RPMI8226 (cell line): ENCODE data around the gene C12orf75.
A peak's percentile ranks its signal among the peaks of the same experiment; 100 is the strongest.
"Not testable (repeated sequence)": the region's sequence is repeated elsewhere in the genome, so short reads cannot be mapped to it uniquely, and the experiment has no call there.

Experiments used
- DNase-seq: peaks from one replicate; pipeline ENCODE4 v3.0.0-alpha.2; 2015

The C12orf75 gene

DNA sequence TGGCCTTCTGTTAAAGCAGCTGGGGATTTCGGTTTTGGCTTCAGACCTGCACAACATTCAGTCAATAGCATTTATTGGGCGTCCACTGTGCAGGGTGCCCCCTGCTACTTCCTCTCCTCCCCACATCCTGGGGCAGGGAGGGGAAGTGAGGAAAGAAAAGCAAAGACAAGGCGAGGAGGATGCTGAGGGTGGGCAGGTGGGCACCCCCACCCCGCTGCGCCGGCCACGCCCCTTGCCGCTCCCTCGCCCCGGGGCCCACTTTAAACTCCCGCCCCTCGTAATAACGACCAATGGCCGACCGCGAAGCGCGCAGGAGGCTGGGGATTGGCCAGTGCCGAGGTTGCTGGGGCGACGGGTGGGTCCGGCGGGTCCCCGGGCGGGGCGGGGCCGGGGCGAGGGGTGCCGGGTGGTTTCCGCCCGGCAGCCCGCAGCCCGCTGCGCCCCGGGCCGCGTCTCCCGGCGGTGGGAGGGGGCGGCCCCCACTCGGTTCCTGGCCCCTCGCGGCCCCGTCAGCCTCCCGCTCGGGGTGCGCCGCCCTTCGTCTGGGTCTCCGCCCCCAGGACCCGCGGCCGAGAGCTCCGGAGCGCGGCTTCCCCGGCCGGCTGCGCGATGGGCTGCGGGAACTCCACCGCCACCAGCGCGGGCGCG lies at the start of gene C12orf75:
Gene C12orf75, plus strand, starts transcription at position 409 of the 648 bp plus-strand sequence. Its CDS starts 201 bp downstream, at position 610.
- peak; percentile 53 for DNase-seq

DNA sequence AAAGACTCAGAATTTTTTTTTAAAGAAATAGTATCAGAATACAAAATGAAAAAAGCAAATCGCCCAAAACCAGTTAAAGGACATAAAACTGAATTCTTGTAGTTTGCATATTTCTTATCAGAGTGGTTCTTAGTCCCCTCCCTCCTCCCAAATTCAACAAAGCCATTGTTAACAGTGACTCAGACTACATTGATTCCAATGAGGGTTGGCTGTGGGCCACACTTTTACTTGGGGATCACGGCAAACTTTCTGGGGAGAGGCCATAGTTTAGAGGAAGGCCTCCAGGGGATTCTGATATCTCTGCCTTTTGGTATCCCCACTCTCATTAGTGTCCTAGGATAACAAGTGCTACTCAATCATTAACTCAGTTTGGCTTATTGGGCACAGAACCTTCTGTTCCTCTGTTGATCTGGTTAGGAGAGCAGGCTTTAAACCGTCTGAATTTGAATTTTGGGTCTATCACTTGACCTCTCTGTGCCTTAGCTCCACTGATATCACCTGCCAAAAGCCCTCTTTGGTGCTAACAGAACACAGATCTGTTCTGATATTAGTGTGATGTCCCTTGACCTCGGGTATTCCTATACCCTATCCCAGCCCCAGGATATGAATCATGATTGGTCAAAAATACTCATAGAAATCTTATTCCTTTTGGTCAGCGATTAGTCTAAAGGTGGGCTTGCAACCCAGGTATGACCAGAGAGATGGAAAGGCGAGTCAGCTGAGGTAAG lies 49.4 kb upstream of the C12orf75 start:
- DNase-seq = no peak

GRCh38 chr12:105281694-105282049 lies 48.8 kb upstream of the C12orf75 start:
- no peak for DNase-seq

- no peak for DNase-seq
Observed at GRCh38 chr12:105285378-105285777, 45.1 kb upstream of the C12orf75 start.

GRCh38 chr12:105287408-105287807 lies 43.1 kb upstream of the C12orf75 start:
- no peak for DNase-seq

- DNase-seq = no peak
Observed at GRCh38 chr12:105288311-105288996, 42.0 kb upstream of the C12orf75 start.

GRCh38 chr12:105289114-105289904 lies 41.2 kb upstream of the C12orf75 start:
- no peak for DNase-seq

GRCh38 chr12:105291531-105291930 lies 39.0 kb upstream of the C12orf75 start:
- no peak for DNase-seq

GRCh38 chr12:105292705-105293104 lies 37.8 kb upstream of the C12orf75 start:
- no peak for DNase-seq

GRCh38 chr12:105293187-105293586 lies 37.3 kb upstream of the C12orf75 start:
- no peak for DNase-seq

DNA sequence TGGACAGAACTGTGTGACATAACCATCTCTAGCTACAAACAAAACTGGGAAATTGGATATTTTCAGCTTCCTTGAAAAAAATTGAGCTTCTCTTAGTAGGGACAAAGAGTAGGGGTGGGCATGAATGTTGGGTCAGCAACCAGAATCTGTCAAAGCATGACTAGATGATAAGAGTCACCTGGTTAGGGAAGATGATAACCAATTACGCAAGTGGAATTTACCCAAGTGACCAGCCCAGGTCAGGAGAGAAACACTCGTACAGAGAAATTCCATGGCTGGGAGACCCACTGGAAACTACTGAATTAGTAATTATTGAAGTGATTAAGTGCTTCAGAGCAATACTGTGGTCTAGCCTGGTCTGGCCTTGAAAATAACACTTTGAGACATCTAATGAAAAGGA lies 36.3 kb upstream of the C12orf75 start:
- no peak for DNase-seq

DNA sequence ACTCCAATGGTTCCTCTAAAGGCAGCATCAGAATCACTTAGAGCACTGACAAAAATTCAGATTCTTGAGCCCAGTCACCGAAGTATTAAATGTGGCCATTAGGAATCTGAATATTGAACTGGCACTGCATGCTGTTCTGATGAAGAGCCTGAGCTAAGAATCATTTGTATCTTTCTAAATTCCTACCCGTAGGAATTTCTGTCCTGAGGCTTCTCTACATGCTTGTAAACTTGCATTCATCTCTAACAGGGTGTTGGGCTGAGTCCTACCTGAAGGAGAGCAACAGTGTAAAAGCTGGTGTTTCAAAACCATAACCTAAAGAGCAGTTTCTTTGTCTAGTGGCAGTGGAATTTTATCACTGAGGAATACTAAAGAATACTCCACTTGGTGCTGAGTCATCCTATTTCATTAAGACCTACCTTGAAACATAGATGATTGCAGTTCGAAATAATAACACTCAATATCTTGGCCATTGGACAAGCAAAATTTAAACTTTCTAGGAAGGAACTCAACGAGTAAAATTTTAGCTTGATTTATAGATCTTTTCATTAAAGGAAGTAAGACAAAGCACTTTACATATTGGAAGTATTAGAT lies 35.5 kb upstream of the C12orf75 start:
- no peak for DNase-seq

- DNase-seq = no peak
Observed at GRCh38 chr12:105296116-105297089, 34.1 kb upstream of the C12orf75 start.

DNA sequence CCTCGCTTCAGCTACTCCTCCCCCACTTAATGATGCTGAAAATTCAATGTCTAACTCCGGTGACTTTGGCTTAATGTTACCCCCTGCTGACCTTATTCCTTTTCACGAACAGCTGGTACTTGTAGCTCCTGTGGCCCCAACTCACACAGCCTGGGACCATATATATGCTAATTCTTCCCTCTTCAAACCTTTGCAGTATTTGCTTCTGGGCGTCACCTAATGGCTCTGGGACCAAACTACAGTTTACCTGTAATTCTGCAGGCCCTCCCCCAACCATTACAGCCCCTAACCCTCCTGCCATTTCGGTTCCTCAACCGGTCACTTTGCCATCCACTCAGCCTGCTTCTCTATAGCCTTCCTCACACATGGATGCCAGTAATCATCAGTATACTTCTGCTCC lies 29.6 kb upstream of the C12orf75 start:
- no peak for DNase-seq

GRCh38 chr12:105301696-105302095 lies 28.8 kb upstream of the C12orf75 start:
- no peak for DNase-seq

DNA sequence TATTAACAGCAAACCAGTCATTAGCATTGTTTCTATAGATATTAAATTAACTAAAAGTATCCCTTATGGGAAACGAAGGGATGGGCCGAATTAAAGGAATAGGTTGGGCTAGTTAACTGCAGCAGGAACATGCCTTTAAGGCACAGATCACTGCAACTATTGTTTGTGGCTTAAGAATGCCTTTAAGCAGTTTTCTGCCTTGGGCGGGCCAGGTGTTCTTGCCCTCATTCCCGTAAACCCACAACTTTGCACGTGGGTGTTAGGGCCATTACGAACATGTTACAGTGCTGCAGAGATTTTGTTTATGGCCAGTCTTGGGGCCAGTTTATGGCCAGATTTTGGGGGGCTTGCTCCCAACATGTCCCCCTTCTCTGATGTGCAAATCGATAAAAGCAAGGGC lies 27.5 kb upstream of the C12orf75 start:
- DNase-seq = not testable (repeated sequence)

GRCh38 chr12:105304626-105305025 lies 25.9 kb upstream of the C12orf75 start:
- DNase-seq = not testable (repeated sequence)

GRCh38 chr12:105307601-105308314 lies 22.7 kb upstream of the C12orf75 start:
- not testable (repeated sequence) for DNase-seq

- not testable (repeated sequence) for DNase-seq
Observed at GRCh38 chr12:105308839-105309238, 21.7 kb upstream of the C12orf75 start.

DNA sequence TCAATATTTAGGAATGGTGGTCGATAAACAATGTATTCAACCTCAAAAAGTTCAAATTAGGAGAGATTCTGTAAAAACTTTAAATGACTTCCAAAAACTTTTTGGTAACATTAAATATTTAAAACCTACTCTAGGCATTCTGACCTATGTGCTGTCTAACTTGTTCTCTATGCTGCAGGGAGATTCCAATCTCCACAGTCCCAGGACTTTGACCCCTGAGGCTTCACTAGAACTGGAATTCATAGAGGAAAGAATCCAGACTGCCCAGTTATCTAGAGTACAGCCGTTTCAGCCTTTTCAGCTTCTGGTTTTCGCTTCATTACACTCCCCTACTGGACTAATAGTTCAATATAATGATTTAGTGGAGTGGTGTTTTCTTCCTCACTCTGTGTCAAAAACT lies 21.1 kb upstream of the C12orf75 start:
- DNase-seq = not testable (repeated sequence)
